GM12878 (cell line): ENCODE measurements around the gene SVIL. TPM values are rescaled to one million over a fixed set of nuclear protein-coding genes. Genes with fewer than 3 reads are reported as not detected.
A peak's percentile ranks its signal among the peaks of the same experiment; 100 is the strongest.
"Not testable (repeated sequence)": the region's sequence is repeated elsewhere in the genome, so short reads cannot be mapped to it uniquely, and the experiment has no call there.

ENCODE experiments used
- ATAC-seq: fragments of 200-7000 bp; cut with Tn5 transposase; 3 replicates; pipeline ENCODE4 v1.9.1; 2020; ENCODE audit warnings: mild to moderate bottlenecking, moderate library complexity
- BruUV-seq: library from RNA; stranded (reverse); fragments of 400-500 nt; replicated peaks from 2 replicates; lab custom pipeline; 2021; lab: Mats Ljungman, UMichigan
- CTCF ChIA-PET: fragments of 300-600 bp; sonication (Branson Sonifier 250); formaldehyde crosslinking; extraction: SDS; loops from one replicate; lab custom pipeline; 2021; ENCODE audit warnings: inconsistent platforms; lab: Yijun Ruan, JAX
- POLR2A ChIA-PET: fragments of 350-600 bp; formaldehyde crosslinking; extraction: SDS; loops from one replicate; lab custom pipeline; 2021; ENCODE audit warnings: inconsistent platforms; lab: Charles Lee
- RAD21 ChIA-PET: fragments of 300-600 bp; sonication (Branson Sonifier 250); formaldehyde crosslinking; loops from one replicate; lab custom pipeline; 2023; ENCODE audit warnings: antibody characterized with exemption; ENCODE audit not compliant: unreplicated experiment; lab: Charles Lee
- SMC1A ChIA-PET: fragments of 300-600 bp; sonication (Branson Sonifier 250); formaldehyde crosslinking; loops from one replicate; lab custom pipeline; 2023; ENCODE audit not compliant: unreplicated experiment, uncharacterized antibody; lab: Charles Lee
- DNase-seq: peaks from one replicate; pipeline ENCODE4 v3.0.0-alpha.2; 2011; ENCODE audit warnings: low read depth, low spot score
- FAIRE-seq: peaks from 3 replicates; lab custom pipeline; 2011; peaks lifted over from hg19 to GRCh38; lab: Jason Lieb, UNC
- H2AFZ ChIP-seq: 2 replicates; pipeline ENCODE4 v1.6.0; 2011; ENCODE audit warnings: low read depth, low read length, control low read depth; ENCODE audit not compliant: control insufficient read depth
- H3K27ac ChIP-seq: 2 replicates; pipeline ENCODE4 v1.5.1; 2011; ENCODE audit warnings: control low read depth; ENCODE audit not compliant: control insufficient read depth, insufficient read depth
- H3K27me3 ChIP-seq, 2 experiments: replicated peaks in 1 of 2; 2 replicates each; pipeline versions ENCODE4 v1.6.0 to v1.6.1; 2011; ENCODE audit warnings: low read length in 1 of 2; ENCODE audit not compliant: control insufficient read depth in 2 of 2, insufficient read depth in 2 of 2
- H3K36me3 ChIP-seq, 2 experiments: 2 replicates each; pipeline ENCODE4 v1.5.1; 2011; ENCODE audit warnings: low read length in 1 of 2; ENCODE audit not compliant: control insufficient read depth in 2 of 2, insufficient read depth in 2 of 2
- H3K4me1 ChIP-seq: 2 replicates; pipeline ENCODE4 v1.6.1; 2011; ENCODE audit warnings: mild to moderate bottlenecking, low read length, moderate library complexity, mixed read lengths; ENCODE audit not compliant: control insufficient read depth, insufficient read depth
- H3K4me2 ChIP-seq: 2 replicates; pipeline ENCODE4 v1.6.0; 2011; ENCODE audit warnings: control low read depth; ENCODE audit not compliant: control insufficient read depth, insufficient read depth
- H3K4me3 ChIP-seq: fragments of 200-600 bp; sonication (generic); 2 replicates; pipeline ENCODE4 v1.5.1; 2016
- H3K79me2 ChIP-seq: 2 replicates; pipeline ENCODE4 v1.6.0; 2011; ENCODE audit warnings: low read length; ENCODE audit not compliant: control insufficient read depth, insufficient read depth
- H3K9ac ChIP-seq: 2 replicates; pipeline ENCODE4 v1.8.0; 2011; ENCODE audit warnings: low read length, control low read depth, mixed read lengths; ENCODE audit not compliant: control insufficient read depth, insufficient read depth
- H3K9me3 ChIP-seq: replicated peaks from 3 replicates; pipeline ENCODE4 v1.5.1; 2011; ENCODE audit warnings: mild to moderate bottlenecking, low read length; ENCODE audit not compliant: control insufficient read depth, insufficient read depth
- H4K20me1 ChIP-seq: 2 replicates; pipeline ENCODE4 v1.6.0; 2011; ENCODE audit not compliant: control insufficient read depth, insufficient read depth
- SIX5 ChIP-seq: IDR thresholded peaks from 2 replicates; pipeline ENCODE4 v1.6.1; 2011; ENCODE audit warnings: mild to moderate bottlenecking, low read depth, low read length, moderate library complexity; ENCODE audit not compliant: severe bottlenecking
- SMARCA5 ChIP-seq: fragments of 450-650 bp; IDR thresholded peaks from 2 replicates; pipeline ENCODE4 v1.6.1; 2017; ENCODE audit warnings: mild to moderate bottlenecking
- ZNF217 ChIP-seq: fragments of 450-650 bp; IDR thresholded peaks from 2 replicates; pipeline ENCODE4 v1.6.1; 2017; ENCODE audit warnings: antibody characterized with exemption, mild to moderate bottlenecking
- ZNF24 ChIP-seq: fragments of 450-650 bp; IDR thresholded peaks from 2 replicates; pipeline ENCODE4 v1.6.1; 2017; ENCODE audit warnings: antibody characterized with exemption, mild to moderate bottlenecking
- WGBS: methylation state at CpG from one replicate; pipeline ENCODE4 v1.1.6; 2016; ENCODE audit warnings: low lambda C conversion rate; ENCODE audit not compliant: insufficient replicate concordance, insufficient coverage; ENCODE audit errors: missing lambda C conversion rate; 5-methylcytosine and 5-hydroxymethylcytosine counted together
- in situ Hi-C: fragments of 300-500 bp; cut with MboI; formaldehyde crosslinking; loops from 9 replicates; pipeline ENCODE4 v1.14.3; 2018; ENCODE audit warnings: mixed read lengths
- intact Hi-C: fragments of 100-400 bp; cut with micrococcal nuclease; formaldehyde crosslinking; loops from one replicate; pipeline ENCODE4 v1.14.2; 2022; ENCODE audit not compliant: unreplicated experiment
- polyA plus RNA-seq, 11 experiments: library from polyadenylated mRNA; depleted of rRNA in 4 of 11; unstranded in 6 of 11; stranded (reverse) in 5 of 11; fragments of >200 nt; fragmentation: Nextera tagmentation in 4 of 11; fragmentation: Illumina TruSeq in 1 of 11; extraction: Ambion mirVana in 4 of 11; extraction: Trizol in 1 of 11; gene quantifications; 1 replicate in 1 of 11; 2 replicates in 10 of 11; pipeline versions ENCODE4 v1.2.1 to v1.2.3, GENCODE V29; 2011 to 2016; ENCODE audit warnings: inconsistent platforms in 2 of 11, missing spikeins in 2 of 11, low read depth in 1 of 11
- total RNA-seq, 4 experiments: library from RNA; depleted of rRNA in 3 of 4; stranded (reverse); fragments of >200 nt in 3 of 4; fragmentation: Illumina TruSeq in 1 of 4; extraction: Trizol in 1 of 4; gene quantifications; 2 replicates each; pipeline versions ENCODE4 v1.2.1 to v1.2.3, GENCODE V29; 2013 to 2021

The SVIL gene
- total and polyA plus RNA-seq, 10 of the 15 experiments (the other 5 are each of a cell fraction or from before 2014, with no cell fraction given): 0.22 to 1.9 (median 0.87) TPM

DNA sequence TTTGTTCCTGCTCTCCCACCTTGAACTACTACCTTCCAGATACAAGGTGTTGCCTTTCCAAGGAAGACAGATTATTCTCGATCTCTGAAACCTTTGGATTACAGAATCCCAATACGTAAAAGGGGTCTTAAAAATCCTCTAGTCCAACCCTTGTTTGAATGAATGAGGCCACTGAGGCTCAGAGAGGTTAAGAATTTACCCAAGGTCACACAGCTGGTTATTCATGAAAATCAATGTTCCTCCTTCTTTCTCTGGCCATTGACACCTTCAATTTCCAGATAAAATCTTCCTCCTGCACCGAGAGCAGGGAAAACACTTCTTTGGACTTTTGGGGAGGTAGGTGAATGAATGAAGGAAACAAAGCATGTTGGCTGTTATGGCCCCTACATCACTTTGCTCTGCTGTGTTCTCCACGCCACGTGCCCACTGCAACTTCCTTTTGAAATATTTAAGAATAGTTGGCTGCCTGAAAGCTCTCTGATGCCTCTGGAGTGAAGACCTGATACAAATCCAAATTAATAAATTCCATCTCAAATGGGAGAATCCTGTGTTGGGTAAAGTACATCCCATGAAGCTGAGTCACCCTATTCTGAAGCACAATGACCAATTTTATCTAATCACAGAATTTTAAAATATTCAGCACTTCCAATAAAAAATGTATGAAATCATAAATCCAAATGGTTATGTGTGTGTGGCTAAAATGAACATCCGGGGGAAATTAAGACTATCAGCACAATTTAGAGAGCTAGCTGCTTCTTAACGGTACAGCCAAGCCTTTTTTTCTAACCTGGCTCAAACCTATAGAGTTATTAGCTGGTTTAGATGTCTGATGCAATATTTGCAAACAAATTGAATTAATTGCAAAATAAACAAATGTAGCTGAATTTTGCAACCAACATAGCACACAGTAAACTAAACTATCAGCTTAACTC lies 7.3 kb downstream of the SVIL start:
- no peak overlapping the region for H2AFZ ChIP-seq
- BruUV-seq: no TSS peak
- WGBS: 31% methylated on average over 7 of the region's 7 CpGs
- in situ Hi-C loops: no loop called here
- H3K27ac ChIP-seq: no peak overlapping the region
- intact Hi-C loops: no loop called here
- no peak overlapping the region for H3K4me3 ChIP-seq
- DNase-seq (no peak), ATAC-seq (no peak), FAIRE-seq (no peak)
- TF ChIP-seq SIX5 (no peak), ZNF217 (peak; percentile 38; the same call in 1 of the 2 replicates), ZNF24 (peak; percentile 47; the same call in 1 of the 2 replicates), SMARCA5 (0 out of 2 replicates have a peak, but pooled peaks have one; percentile 33)
- ChIA-PET RAD21 (interaction anchor here (0.7 to 1.8 kb wide), 6 partner anchors 8 to 107 kb away, joined by 3 to 5 read pairs (median 4); no protein-coding TSS in a partner anchor), CTCF (interaction anchor here (0.9 to 1.4 kb wide), 2 partner anchors 26 to 36 kb away, joined by 3 to 4 read pairs; no protein-coding TSS in a partner anchor), POLR2A (interaction anchor here (1.0 to 1.3 kb wide), 2 partner anchors 8 to 12 kb away, joined by 3 to 4 read pairs; no protein-coding TSS in a partner anchor), SMC1A (interaction anchor here (0.8 to 4.0 kb wide), 7 partner anchors 9 to 106 kb away, joined by 3 to 31 read pairs (median 4); no protein-coding TSS in a partner anchor)
- H3K79me2 ChIP-seq: no peaks in the 10 kb centered on the region
- no peaks in the 10 kb centered on the region for H3K36me3 ChIP-seq
- no peaks in the 10 kb centered on the region for H3K9me3 ChIP-seq
- H4K20me1 ChIP-seq: no peaks in the 10 kb centered on the region
- H3K27me3 ChIP-seq: no peaks in the 10 kb centered on the region
- H3K4me1 ChIP-seq: no peaks in the 10 kb centered on the region
- H3K9ac ChIP-seq: no peak overlapping the region
- no peak overlapping the region for H3K4me2 ChIP-seq

DNA sequence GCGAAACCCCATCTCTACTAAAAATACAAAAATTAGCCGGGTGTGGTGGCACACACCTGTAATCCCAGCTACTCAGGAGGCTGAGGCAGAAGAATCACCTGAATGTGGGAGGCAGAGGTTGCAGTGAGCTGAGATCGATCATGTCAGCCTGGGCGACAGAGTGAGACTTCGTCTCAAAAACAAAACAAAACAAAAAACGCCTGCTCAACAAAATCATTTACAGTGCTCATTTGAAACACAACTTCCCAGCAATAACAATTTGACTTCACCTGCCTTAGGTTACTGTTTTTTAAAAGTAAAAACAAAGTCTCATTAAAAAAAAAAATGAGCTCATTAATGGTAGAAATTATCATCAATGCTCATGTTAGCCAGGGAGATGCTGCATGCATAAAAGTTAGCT lies 10.4 kb downstream of the SVIL start:
- intact Hi-C loops: not testable (repeated sequence)

More for the DNA sequence above, 10.4 kb downstream of the SVIL start:
- H3K27me3 ChIP-seq, H3K4me1 ChIP-seq, H2AFZ ChIP-seq, H3K9ac ChIP-seq, ATAC-seq, H3K4me3 ChIP-seq, in situ Hi-C loops, H3K9me3 ChIP-seq, H3K79me2 ChIP-seq, FAIRE-seq, DNase-seq, H3K4me2 ChIP-seq, H3K27ac ChIP-seq, BruUV-seq, H3K36me3 ChIP-seq, H4K20me1 ChIP-seq: not testable (repeated sequence)
- 46% methylated on average over 6 of the region's 6 CpGs for WGBS
- RAD21 ChIA-PET: interaction anchor here (0.6 to 1.2 kb wide), 3 partner anchors 10 to 109 kb away, joined by 3 to 6 read pairs (median 3); no protein-coding TSS in a partner anchor
- SMC1A ChIA-PET: interaction anchor here (0.5 to 1.7 kb wide), 7 partner anchors 9 to 103 kb away, joined by 3 to 6 read pairs (median 3); no protein-coding TSS in a partner anchor
- POLR2A ChIA-PET: interaction anchor here (0.9 kb wide), 1 partner anchor 20 kb away, joined by 3 read pairs; no protein-coding TSS in a partner anchor
- CTCF ChIA-PET: interaction anchor here (0.6 to 1.5 kb wide), 5 partner anchors 22 to 109 kb away, joined by 3 to 4 read pairs (median 3); no protein-coding TSS in a partner anchor
